HCT116 (cell line): ENCODE results near the gene HEMGN. TPM values are rescaled to one million over a fixed set of nuclear protein-coding genes. Genes with fewer than 3 reads are reported as not detected.

Source experiments
- ATAC-seq: fragments of 200-7000 bp; cut with Tn5 transposase; 2 replicates; pipeline ENCODE4 v1.9.1; 2020; ENCODE audit warnings: mild to moderate bottlenecking, moderate library complexity
- BruUV-seq: library from RNA; stranded (reverse); fragments of 400-500 nt; replicated peaks from 2 replicates; lab custom pipeline; 2021; lab: Mats Ljungman, UMichigan
- CTCF ChIA-PET: fragments of 300-600 bp; sonication (Branson Sonifier 250); formaldehyde crosslinking; loops from one replicate; lab custom pipeline; 2021; ENCODE audit warnings: antibody characterized with exemption; lab: Charles Lee
- POLR2A ChIA-PET: fragments of 300-600, 350-600 bp; sonication (Branson Sonifier 250); formaldehyde crosslinking; loops from one replicate; lab custom pipeline; 2021; ENCODE audit warnings: antibody characterized with exemption; lab: Charles Lee
- RAD21 ChIA-PET, 2 experiments: fragments of 300-600 bp; sonication (Branson Sonifier 250); formaldehyde crosslinking; loops; one replicate each; lab custom pipeline; 2023; ENCODE audit warnings: low total read pairs in 2 of 2; ENCODE audit not compliant: uncharacterized antibody in 2 of 2, unreplicated experiment in 2 of 2, low non-redundant PET in 1 of 2; lab: Charles Lee
- DNase-seq: peaks from one replicate; pipeline ENCODE4 v3.0.0-alpha.2; 2010; ENCODE audit warnings: low read depth, low spot score
- H2AFZ ChIP-seq: fragments of 200-600 bp; shearing (Covaris generic), sonication (generic); 2 replicates; pipeline ENCODE4 v1.6.1; 2017; ENCODE audit warnings: low read depth, mixed run types, mixed read lengths, antibody characterized with exemption, low read length; ENCODE audit not compliant: poor library complexity, severe bottlenecking
- H3K27ac ChIP-seq: 2 replicates; pipeline ENCODE4 v1.5.1; 2012; ENCODE audit warnings: low read depth, low read length
- H3K27me3 ChIP-seq: fragments of 200-600 bp; sonication (generic); 2 replicates; pipeline ENCODE4 v1.6.1; 2016; ENCODE audit warnings: mixed run types, low read length, mixed read lengths; ENCODE audit not compliant: insufficient read depth
- H3K36me3 ChIP-seq, 2 experiments: fragments of 200-500 bp in 1 of 2; fragments of 200-600 bp in 1 of 2; sonication (Bioruptor generic) in 1 of 2; sonication (generic) in 1 of 2; 2 replicates each; pipeline versions ENCODE4 v1.5.1 to v1.6.1; 2014 to 2016; ENCODE audit warnings: low read length in 2 of 2, inconsistent platforms in 1 of 2, mixed read lengths in 1 of 2, mixed run types in 1 of 2; ENCODE audit not compliant: insufficient read depth in 2 of 2, control insufficient read depth in 1 of 2
- H3K4me1 ChIP-seq, 2 experiments: fragments of 200-600 bp in 1 of 2; sonication (generic) in 1 of 2; 2 replicates each; pipeline versions ENCODE4 v1.5.1 to v1.6.1; 2012 to 2017; ENCODE audit warnings: low read length in 2 of 2, inconsistent platforms in 1 of 2, mild to moderate bottlenecking in 1 of 2, mixed read lengths in 1 of 2, mixed run types in 1 of 2, moderate library complexity in 1 of 2; ENCODE audit not compliant: insufficient read depth in 2 of 2, control insufficient read depth in 1 of 2
- H3K4me2 ChIP-seq: fragments of 200-600 bp; sonication (generic); 2 replicates; pipeline ENCODE4 v1.6.1; 2017; ENCODE audit warnings: mixed run types, low read length, mixed read lengths
- H3K4me3 ChIP-seq, 2 experiments: fragments of 200-600 bp in 1 of 2; sonication (generic) in 1 of 2; replicated peaks in 1 of 2; 2 replicates each; pipeline ENCODE4 v1.5.1; 2011 to 2016; ENCODE audit warnings: low read length in 2 of 2, control low read depth in 1 of 2, low read depth in 1 of 2, mild to moderate bottlenecking in 1 of 2, mixed read lengths in 1 of 2, mixed run types in 1 of 2
- H3K79me2 ChIP-seq: fragments of 200-600 bp; sonication (generic); 2 replicates; pipeline ENCODE4 v1.6.1; 2017; ENCODE audit warnings: mild to moderate bottlenecking, mixed run types, low read length, moderate library complexity, mixed read lengths; ENCODE audit not compliant: insufficient read depth
- H3K9ac ChIP-seq: fragments of 200-600 bp; sonication (generic); 2 replicates; pipeline ENCODE4 v1.6.1; 2016; ENCODE audit warnings: low read length, mixed read lengths
- H3K9me2 ChIP-seq: fragments of 200-600 bp; sonication (generic), shearing (Covaris generic); 2 replicates; pipeline ENCODE4 v1.6.1; 2017; ENCODE audit warnings: mixed run types, mild to moderate bottlenecking, moderate library complexity; ENCODE audit not compliant: insufficient read depth
- H3K9me3 ChIP-seq, 2 experiments: fragments of 200-500 bp in 1 of 2; fragments of 200-600 bp in 1 of 2; sonication (Bioruptor generic) in 1 of 2; sonication (generic) in 1 of 2; 2 replicates each; pipeline ENCODE4 v1.6.1; 2014 to 2017; ENCODE audit warnings: low read length in 2 of 2, mixed read lengths in 2 of 2, inconsistent platforms in 1 of 2, low read depth in 1 of 2, mild to moderate bottlenecking in 1 of 2, mixed run types in 1 of 2, moderate library complexity in 1 of 2; ENCODE audit not compliant: control insufficient read depth in 1 of 2, insufficient read depth in 1 of 2
- H4K20me1 ChIP-seq: fragments of 200-600 bp; sonication (generic), shearing (Covaris generic); 2 replicates; pipeline ENCODE4 v1.6.1; 2017; ENCODE audit warnings: mixed run types, mild to moderate bottlenecking, moderate library complexity; ENCODE audit not compliant: insufficient read depth
- CEBPB ChIP-seq: IDR thresholded peaks from 2 replicates; pipeline ENCODE4 v1.6.1; 2012; ENCODE audit warnings: low read depth
- EGR1 ChIP-seq: IDR thresholded peaks from 2 replicates; pipeline ENCODE4 v1.6.1; 2012; ENCODE audit warnings: low read depth
- ELF1 ChIP-seq: IDR thresholded peaks from 2 replicates; pipeline ENCODE4 v1.6.1; 2012; ENCODE audit warnings: low read depth, borderline replicate concordance
- EZH2 ChIP-seq: fragments of 200-600 bp; sonication (generic); IDR thresholded peaks from 2 replicates; pipeline ENCODE4 v1.6.1; 2017; ENCODE audit warnings: antibody characterized with exemption, mixed run types
- EZH2phosphoT487 ChIP-seq: fragments of 200-600 bp; IDR thresholded peaks from 2 replicates; pipeline ENCODE4 v1.6.1; 2018; ENCODE audit warnings: antibody characterized with exemption, borderline replicate concordance
- FOSL1 ChIP-seq: IDR thresholded peaks from 2 replicates; pipeline ENCODE4 v1.6.1; 2012; ENCODE audit warnings: low read depth
- POLR2A ChIP-seq: IDR thresholded peaks from 2 replicates; pipeline ENCODE4 v1.7.0; 2011; ENCODE audit warnings: borderline replicate concordance; ENCODE audit not compliant: insufficient read depth, insufficient read length; ENCODE audit errors: extremely low read depth
- RAD21 ChIP-seq: IDR thresholded peaks from 2 replicates; pipeline ENCODE4 v1.6.1; 2012; ENCODE audit warnings: low read depth, mild to moderate bottlenecking
- REST ChIP-seq: IDR thresholded peaks from 2 replicates; pipeline ENCODE4 v1.6.1; 2012; ENCODE audit warnings: low read depth
- SIN3A ChIP-seq: IDR thresholded peaks from 2 replicates; pipeline ENCODE4 v1.6.1; 2012; ENCODE audit warnings: low read depth
- SP1 ChIP-seq: IDR thresholded peaks from 2 replicates; pipeline ENCODE4 v1.6.1; 2012; ENCODE audit warnings: low read depth
- SRF ChIP-seq: IDR thresholded peaks from 2 replicates; pipeline ENCODE4 v1.6.1; 2012; ENCODE audit warnings: low read depth
- TCF7L2 ChIP-seq: IDR thresholded peaks from 2 replicates; pipeline ENCODE4 v1.7.0; 2011; ENCODE audit warnings: borderline replicate concordance, inconsistent platforms; ENCODE audit not compliant: insufficient read depth, insufficient read length; ENCODE audit errors: extremely low read depth
- ZBTB33 ChIP-seq: IDR thresholded peaks from 2 replicates; pipeline ENCODE4 v1.6.1; 2011; ENCODE audit warnings: mild to moderate bottlenecking, low read length, moderate library complexity; ENCODE audit not compliant: insufficient replicate concordance; ENCODE audit errors: extremely low read depth
- ZNF274 ChIP-seq: fragments of 200-500 bp; sonication (Bioruptor generic); IDR thresholded peaks from 2 replicates; pipeline ENCODE4 v1.6.1; 2014; ENCODE audit warnings: mild to moderate bottlenecking, low read depth, low read length, inconsistent platforms
- intact Hi-C: fragments of 100-400 bp; cut with micrococcal nuclease; formaldehyde crosslinking; loops from 2 replicates; pipeline ENCODE4 v1.10.0; 2022
- total RNA-seq: library from RNA; stranded (reverse); gene quantifications from one replicate; pipeline ENCODE4 v1.2.1, GENCODE V29; 2021; ENCODE audit not compliant: unreplicated experiment

Gene HEMGN
- total RNA-seq, 1 experiment from 2014 or later: not detected

GRCh38 chr9:97928986-97929604 lies 8.9 kb downstream of the HEMGN start:
- no peaks in the 10 kb centered on the region for H3K9me2 ChIP-seq
- TF ChIP-seq ELF1: no peak
- no peak for TF ChIP-seq SRF
- no peak for TF ChIP-seq ZBTB33
- no peak for TF ChIP-seq CEBPB
- TF ChIP-seq EZH2: no peak
- no peak for TF ChIP-seq RAD21
- no peak for TF ChIP-seq SP1
- no peak for TF ChIP-seq FOSL1
- TF ChIP-seq REST: no peak
- TF ChIP-seq EZH2phosphoT487: no peak
- TF ChIP-seq SIN3A: no peak
- TF ChIP-seq EGR1: no peak
- TF ChIP-seq ZNF274: no peak
- TF ChIP-seq POLR2A: no peak
- TF ChIP-seq TCF7L2: no peak
- ChIA-PET RAD21 (no interaction called here), POLR2A (no interaction called here), CTCF (interaction anchor here (0.9 kb wide), 1 partner anchor 106 kb away, joined by 3 read pairs; no protein-coding TSS in a partner anchor)
- H3K4me3 ChIP-seq: no peak overlapping the region
- no peak for DNase-seq
- no TSS peak for BruUV-seq
- H3K27ac ChIP-seq: no peak overlapping the region
- no peaks in the 10 kb centered on the region for H3K9me3 ChIP-seq
- H3K36me3 ChIP-seq: no peaks in the 10 kb centered on the region
- intact Hi-C loops: no loop called here
- no peak overlapping the region for H3K9ac ChIP-seq
- H4K20me1 ChIP-seq: no peaks in the 10 kb centered on the region
- H3K4me1 ChIP-seq: peaks cover 0 to 1% of the 10 kb centered on the region in 2 experiments; a peak in 1 of 4 replicates
- H3K4me2 ChIP-seq: no peak overlapping the region
- peaks cover 15% of the 10 kb centered on the region; the same call in 1 of the 2 replicates for H3K27me3 ChIP-seq
- H2AFZ ChIP-seq: no peak overlapping the region
- no peaks in the 10 kb centered on the region for H3K79me2 ChIP-seq
- ATAC-seq: no peak
